GM18868 (cell line): ENCODE results near the gene PPP1R12B.
"Not testable (repeated sequence)": the region's sequence is repeated elsewhere in the genome, so short reads cannot be mapped to it uniquely, and the experiment has no call there.

ENCODE experiments used
- ATAC-seq: cut with Tn5 transposase; IDR thresholded peaks from one replicate; pipeline ENCODE4 v1.9.1; 2021; ENCODE audit warnings: mild to moderate bottlenecking, moderate library complexity; ENCODE audit not compliant: unreplicated experiment

The PPP1R12B gene

GRCh38 chr1:202480640-202481039, 132.1 kb downstream of the PPP1R12B start:
- not testable (repeated sequence) for ATAC-seq

- not testable (repeated sequence) for ATAC-seq
Observed at GRCh38 chr1:202483362-202483761, 134.9 kb downstream of the PPP1R12B start.

- not testable (repeated sequence) for ATAC-seq
Observed at GRCh38 chr1:202484032-202484431, 135.5 kb downstream of the PPP1R12B start.

GRCh38 chr1:202484820-202485219, 136.3 kb downstream of the PPP1R12B start:
- ATAC-seq: not testable (repeated sequence)

GRCh38 chr1:202488178-202488649, 139.7 kb downstream of the PPP1R12B start:
- peak; percentile 83 for ATAC-seq

GRCh38 chr1:202489101-202489500, 140.6 kb downstream of the PPP1R12B start:
- not testable (repeated sequence) for ATAC-seq

- not testable (repeated sequence) for ATAC-seq
Observed at GRCh38 chr1:202493112-202493511, 144.6 kb downstream of the PPP1R12B start.

GRCh38 chr1:202498542-202498941, 150.0 kb downstream of the PPP1R12B start:
- no peak for ATAC-seq

- ATAC-seq: not testable (repeated sequence)
Observed at GRCh38 chr1:202499997-202500396, 151.5 kb downstream of the PPP1R12B start.

- no peak for ATAC-seq
Observed at GRCh38 chr1:202501281-202501680, 152.8 kb downstream of the PPP1R12B start.

GRCh38 chr1:202505356-202505755, 156.9 kb downstream of the PPP1R12B start:
- no peak for ATAC-seq

GRCh38 chr1:202505880-202506575, 157.5 kb downstream of the PPP1R12B start:
- not testable (repeated sequence) for ATAC-seq

- not testable (repeated sequence) for ATAC-seq
Observed at GRCh38 chr1:202508863-202509262, 160.4 kb downstream of the PPP1R12B start.

GRCh38 chr1:202513875-202514274, 165.4 kb downstream of the PPP1R12B start:
- not testable (repeated sequence) for ATAC-seq

- no peak for ATAC-seq
Observed at GRCh38 chr1:202516434-202516877, 168.0 kb downstream of the PPP1R12B start.

GRCh38 chr1:202517146-202517545, 168.6 kb downstream of the PPP1R12B start:
- ATAC-seq: not testable (repeated sequence)

- not testable (repeated sequence) for ATAC-seq
Observed at GRCh38 chr1:202518180-202518579, 169.7 kb downstream of the PPP1R12B start.

- not testable (repeated sequence) for ATAC-seq
Observed at GRCh38 chr1:202518905-202519304, 170.4 kb downstream of the PPP1R12B start.

- ATAC-seq: not testable (repeated sequence)
Observed at GRCh38 chr1:202520129-202520856, 171.8 kb downstream of the PPP1R12B start.

- not testable (repeated sequence) for ATAC-seq
Observed at GRCh38 chr1:202520857-202521216, 172.3 kb downstream of the PPP1R12B start.

- not testable (repeated sequence) for ATAC-seq
Observed at GRCh38 chr1:202521484-202521883, 173.0 kb downstream of the PPP1R12B start.

- no peak for ATAC-seq
Observed at GRCh38 chr1:202521886-202522285, 173.4 kb downstream of the PPP1R12B start.
